Raji (cell line): ENCODE data around the gene IQCK.

ENCODE experiments used
- POLR2A ChIP-seq: IDR thresholded peaks from 2 replicates; pipeline ENCODE4 v1.6.1; 2011; ENCODE audit warnings: low read depth, low read length, control low read depth; ENCODE audit not compliant: insufficient read depth

IQCK gene

GRCh38 chr16:19879241-19879792 lies 161.2 kb downstream of the IQCK start:
- no peak for TF ChIP-seq POLR2A

GRCh38 chr16:19881028-19881427 lies 163.0 kb downstream of the IQCK start:
- no peak for TF ChIP-seq POLR2A

- TF ChIP-seq POLR2A = no peak
Observed at GRCh38 chr16:19881783-19882182, 163.7 kb downstream of the IQCK start.

DNA sequence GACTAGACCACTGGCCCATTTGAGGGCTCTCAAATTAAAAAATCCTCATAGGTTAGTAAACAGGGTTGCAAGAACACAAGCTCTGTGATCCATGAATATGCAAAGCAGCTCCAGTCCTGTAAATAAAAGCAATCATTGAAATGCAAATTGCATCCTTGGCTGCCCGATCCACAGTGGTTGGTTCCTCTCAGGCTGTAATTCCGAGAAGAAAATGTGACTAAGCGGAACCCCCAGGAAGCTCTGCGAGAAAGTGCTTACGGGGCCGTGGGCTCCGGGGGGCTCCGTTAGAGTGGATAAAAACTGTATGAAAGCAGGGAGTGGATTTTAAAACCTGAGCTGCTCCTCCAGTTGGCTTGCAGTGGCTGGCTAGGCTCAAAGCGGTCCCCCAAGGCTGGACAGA lies 164.1 kb downstream of the IQCK start:
- no peak for TF ChIP-seq POLR2A

GRCh38 chr16:19882646-19883045 lies 164.6 kb downstream of the IQCK start:
- no peak for TF ChIP-seq POLR2A

GRCh38 chr16:19883296-19883965 lies 165.4 kb downstream of the IQCK start:
- TF ChIP-seq POLR2A = no peak

DNA sequence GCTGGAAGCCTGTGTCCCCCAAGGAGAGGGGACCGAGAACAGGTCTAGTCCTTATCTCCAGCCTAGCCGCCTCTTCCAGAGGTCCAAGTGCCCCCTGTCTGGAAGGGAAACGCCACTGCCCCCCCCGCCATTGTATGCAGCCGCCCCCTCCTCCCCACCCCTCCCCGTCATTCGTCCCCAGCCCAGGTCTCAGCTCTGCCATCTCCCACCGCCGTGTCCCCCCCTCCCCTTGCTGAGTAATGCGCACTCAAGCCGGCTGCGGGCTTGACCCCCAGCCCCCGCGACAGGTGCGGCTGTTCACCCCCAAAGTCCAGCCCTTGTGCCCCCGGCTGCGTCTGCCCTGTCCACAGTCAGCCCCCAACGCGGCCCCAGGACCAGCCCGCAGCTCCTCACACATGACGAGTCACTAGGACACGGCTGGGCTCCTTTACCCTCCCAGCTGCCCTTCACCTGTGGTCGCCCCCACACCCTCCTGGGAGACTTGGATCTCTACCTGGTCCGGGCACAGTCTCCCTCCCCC lies 166.0 kb downstream of the IQCK start:
- no peak for TF ChIP-seq POLR2A

GRCh38 chr16:19884611-19885450 lies 166.8 kb downstream of the IQCK start, which contains the start of gene GPRC5B:
Gene GPRC5B (minus strand): TSS chr16:19884848. CDS start chr16:19872845, 12,003 bp downstream.
- no peak for TF ChIP-seq POLR2A

GRCh38 chr16:19885451-19886072 lies 167.5 kb downstream of the IQCK start:
- no peak for TF ChIP-seq POLR2A

GRCh38 chr16:19886073-19886941 lies 168.2 kb downstream of the IQCK start:
- no peak for TF ChIP-seq POLR2A

- no peak for TF ChIP-seq POLR2A
Observed at GRCh38 chr16:19888834-19889233, 170.8 kb downstream of the IQCK start.

DNA sequence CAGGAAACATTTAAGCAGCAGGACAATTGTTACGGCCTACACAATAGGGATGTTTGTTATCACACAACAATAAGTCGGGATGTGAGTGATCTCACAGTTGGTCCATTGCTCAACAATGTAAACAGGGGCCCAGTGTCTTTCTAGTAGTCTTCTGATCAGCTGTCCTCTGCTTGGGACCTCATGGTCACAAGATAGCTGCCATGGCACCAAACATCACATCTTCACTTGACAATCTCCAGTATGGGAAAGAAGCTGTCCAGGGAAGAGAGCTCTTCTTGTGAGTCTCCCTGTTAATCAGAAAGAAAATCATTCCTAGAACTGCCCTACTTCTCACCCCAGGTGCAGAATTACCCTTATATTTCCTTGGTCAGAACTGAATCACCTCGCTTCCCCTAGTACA lies 172.8 kb downstream of the IQCK start:
- no peak for TF ChIP-seq POLR2A

DNA sequence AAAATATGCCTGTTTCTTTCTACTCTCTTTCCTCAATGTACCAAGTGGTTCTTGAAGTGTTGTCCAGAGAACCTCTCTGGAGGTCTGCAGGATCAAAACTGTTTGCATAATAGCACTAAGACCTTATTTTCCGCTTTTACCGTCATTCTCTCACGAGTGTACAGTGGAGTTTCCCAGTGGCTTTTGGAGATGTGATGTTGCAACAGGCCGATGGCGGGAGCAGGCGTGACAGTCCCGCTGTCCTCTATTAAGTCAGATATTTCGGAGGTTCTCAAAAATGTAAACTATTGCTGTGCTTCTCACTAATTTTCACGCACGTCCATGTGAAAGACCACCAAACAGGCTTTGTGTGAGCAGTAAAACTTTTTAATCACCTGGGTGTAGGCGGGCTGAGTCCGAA lies 174.8 kb downstream of the IQCK start:
- no peak for TF ChIP-seq POLR2A

DNA sequence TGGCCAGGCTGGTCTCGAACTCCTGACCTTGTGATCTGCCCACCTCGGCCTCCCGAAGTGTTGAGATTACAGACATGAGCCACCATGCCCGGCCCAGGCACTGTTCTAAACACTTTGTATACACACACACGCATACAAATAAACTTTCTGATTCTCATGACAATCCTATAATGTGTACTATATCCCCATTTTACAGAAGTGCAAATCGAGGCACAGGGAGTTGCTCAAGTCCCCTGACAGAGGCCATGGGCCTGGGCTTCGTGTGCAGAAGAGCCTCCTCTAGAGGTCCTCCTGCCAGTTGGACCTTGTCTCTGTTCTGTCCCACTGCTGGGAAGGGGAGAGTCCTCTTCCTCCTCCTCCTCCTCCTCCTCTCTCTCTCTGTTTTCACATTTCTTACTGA lies 176.5 kb downstream of the IQCK start:
- TF ChIP-seq POLR2A = no peak

GRCh38 chr16:19896951-19897350 lies 178.9 kb downstream of the IQCK start:
- TF ChIP-seq POLR2A = no peak

DNA sequence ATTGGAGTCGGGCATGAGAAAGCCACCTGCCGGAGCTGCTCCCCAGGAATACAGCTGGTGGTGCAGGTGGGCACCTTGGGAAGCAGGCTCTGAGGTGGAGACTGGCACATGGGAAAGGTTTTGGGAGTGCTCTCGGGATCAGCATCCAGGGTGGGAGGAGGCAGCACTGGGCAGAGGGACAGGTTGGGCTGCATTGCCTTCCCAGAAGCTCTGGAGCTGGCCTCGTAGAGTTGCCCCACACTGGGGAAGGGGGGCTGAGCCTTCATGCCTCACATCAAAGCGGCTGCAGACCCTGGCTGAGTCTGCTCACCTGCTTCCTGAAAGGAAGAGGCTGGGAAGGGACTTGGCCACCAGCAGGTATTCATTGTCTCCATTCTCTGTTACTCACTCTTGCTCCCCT lies 180.1 kb downstream of the IQCK start:
- no peak for TF ChIP-seq POLR2A
